GM21367 (cell line): ENCODE data around the gene ESYT1.
A peak's percentile ranks its signal among the peaks of the same experiment; 100 is the strongest.

ENCODE experiments used
- ATAC-seq: cut with Tn5 transposase; IDR thresholded peaks from one replicate; pipeline ENCODE4 v1.9.1; 2021; ENCODE audit not compliant: unreplicated experiment

ESYT1 gene

DNA sequence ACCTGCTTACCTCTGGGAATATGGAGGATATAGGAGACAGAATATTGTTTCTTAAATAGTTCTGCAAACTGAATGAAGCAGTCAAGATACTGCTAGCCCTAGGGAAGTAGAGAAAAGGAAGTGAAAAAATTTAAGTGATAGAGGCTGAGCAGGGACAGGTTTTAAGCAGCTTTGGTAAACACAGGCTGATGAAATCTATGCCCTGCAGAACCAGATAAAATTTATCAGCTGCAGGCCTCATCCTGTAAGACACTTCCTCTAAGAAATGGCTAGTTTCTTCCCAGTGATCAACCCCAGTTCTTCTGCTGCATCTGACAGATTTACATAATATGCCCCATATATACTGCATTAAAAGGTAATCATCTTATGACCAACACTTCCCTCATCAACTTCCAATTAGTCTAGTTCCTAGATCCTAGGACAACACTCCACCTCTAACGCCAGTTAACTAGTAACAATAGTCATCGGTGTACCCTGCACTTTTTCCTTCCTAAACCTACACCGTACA lies 1.3 kb upstream of the ESYT1 start:
- no peak for ATAC-seq

DNA sequence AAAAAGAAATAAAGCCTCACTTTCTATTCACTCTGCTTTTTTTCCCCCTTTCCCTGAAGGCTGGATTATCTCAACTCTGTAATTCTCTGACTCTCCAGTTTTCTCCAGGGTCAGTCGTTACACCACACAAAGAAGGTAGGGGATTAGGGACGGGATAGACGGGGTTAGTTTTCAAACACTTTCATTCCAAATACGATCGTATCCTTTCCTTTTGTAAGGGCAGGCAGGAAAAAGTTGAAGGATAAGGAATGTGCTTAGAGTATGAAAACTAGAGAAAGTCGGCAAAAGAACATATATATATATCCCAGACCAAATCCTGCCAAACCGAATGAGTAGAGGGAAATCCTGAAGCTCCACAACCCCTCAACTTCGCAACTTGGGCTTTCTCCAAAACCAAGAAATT lies 581 bp upstream of the ESYT1 start:
- ATAC-seq: no peak

DNA sequence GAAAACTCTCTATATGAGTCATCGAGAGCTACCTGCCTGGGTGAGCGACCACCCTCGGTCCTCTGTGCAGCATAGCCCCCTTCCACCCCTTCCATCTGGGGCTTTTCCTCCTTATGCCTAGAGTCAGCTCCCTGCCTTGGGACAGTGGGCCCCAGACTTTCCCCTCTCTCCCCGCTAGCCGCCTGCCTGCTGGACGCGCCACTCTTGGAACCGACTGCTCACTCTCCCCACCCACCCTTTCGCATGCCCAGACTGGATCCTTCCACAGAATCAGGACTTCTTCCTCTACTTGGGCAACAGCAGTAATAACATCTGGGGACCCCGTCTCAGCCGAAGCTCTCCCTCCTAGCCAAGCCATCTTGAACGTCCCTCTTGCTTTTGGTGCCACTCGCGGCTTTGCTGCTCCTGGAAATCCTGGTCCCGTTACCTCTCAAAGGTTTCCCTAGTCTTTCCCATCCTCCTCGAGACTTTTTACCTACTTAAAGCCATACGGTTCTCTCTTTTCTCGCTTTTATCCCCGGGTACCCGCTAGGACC lies 671 bp downstream of the ESYT1 start:
- peak; percentile 1 for ATAC-seq

DNA sequence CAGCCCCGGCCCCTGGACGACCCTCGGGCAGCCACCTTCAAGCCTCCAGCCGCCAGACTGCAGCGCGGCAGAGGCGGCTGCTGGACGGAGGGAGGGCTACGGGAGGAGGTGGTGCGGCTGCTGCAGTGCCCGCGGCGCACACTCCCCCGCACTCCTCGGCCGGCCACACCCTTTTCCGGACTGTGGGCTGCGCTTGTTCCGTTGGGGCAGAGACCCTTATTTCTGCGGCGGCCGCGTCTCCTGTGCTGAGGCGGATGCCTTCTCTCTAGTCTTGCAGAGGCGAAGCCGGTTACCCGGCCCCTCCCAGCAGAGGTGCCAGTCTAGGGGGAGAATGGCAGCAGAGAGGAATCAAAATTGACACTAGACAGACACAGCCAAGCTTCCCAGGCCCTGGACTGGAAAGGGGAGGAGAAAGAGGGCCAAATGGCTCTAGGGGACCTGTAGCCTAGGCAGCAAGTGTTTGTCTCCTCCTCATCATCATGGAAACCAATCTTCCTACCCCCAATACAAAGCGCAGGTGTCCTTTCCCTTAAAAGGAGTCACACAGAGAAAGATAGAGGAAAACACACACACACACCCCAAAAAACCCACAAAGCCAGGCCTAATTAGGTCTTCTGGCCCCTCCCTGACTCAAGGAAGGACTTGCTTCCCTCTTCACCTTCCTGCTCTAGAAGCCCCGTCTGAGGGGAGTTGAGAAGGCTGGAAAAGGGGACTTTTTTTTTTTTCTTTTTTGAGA lies 1.3 kb downstream of the ESYT1 start:
- no peak for ATAC-seq

DNA sequence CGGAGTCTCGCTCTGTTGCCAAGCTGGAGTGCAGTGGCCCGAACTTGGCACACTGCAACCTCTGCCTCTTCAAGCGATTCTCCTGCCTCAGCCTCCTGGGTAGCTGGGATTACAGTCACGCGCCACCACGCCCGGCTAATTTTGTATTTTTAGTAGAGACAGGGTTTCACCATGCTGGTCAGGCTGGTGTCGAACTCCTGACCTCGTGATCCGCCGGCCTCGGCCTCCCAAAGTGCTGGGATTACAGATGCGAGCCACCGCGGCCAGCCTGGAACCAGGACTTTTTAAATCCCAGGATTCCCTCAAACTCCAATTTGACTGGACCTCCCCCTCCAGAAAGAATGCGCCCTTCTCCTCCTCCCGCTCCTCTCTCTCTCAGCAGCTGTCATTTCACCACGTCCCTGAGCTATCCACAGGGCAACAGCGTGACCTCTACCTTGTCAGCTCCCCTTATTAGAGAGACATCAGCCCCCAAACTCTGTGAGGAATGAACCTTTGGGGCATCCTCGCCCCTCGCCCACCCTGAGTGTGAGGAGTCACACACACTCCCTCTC lies 2.0 kb downstream of the ESYT1 start:
- ATAC-seq: no peak

DNA sequence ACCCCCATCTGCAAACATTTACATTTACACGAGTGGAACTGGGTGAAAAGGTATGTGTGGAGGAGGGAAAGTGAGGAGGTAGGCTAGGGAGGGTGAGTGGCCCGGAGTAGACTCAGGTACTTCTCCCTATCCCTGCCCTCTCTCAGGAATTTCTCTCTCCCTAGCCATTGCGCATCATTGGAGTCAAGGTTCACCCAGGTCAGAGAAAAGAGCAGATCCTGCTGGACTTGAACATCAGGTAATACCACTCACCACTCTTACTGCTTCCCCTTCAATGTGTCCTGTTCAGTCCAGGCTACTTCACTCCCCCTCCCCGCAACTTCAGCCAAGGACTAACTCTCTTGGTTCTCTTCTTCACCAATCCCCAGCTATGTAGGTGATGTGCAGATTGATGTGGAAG lies 2.8 kb downstream of the ESYT1 start:
- ATAC-seq: no peak

DNA sequence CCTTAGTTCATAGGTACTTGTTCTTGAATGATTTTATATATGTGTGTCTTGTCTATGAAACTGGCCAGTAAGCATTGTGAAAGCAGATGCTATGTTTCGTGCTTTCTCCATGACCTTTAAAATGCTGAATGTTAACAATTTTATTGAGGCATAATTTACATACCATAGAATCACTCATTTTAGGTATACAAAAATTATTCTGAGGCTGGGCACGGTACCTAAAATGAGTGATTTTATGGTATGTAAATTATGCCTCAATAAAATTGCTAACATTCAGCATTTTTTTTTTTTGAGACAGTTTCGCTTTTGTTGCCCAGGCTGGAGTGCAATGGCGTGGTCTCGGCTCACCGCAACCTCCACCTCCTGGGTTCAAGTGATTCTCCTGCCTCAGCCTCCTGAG lies 6.8 kb downstream of the ESYT1 start:
- ATAC-seq: no peak

DNA sequence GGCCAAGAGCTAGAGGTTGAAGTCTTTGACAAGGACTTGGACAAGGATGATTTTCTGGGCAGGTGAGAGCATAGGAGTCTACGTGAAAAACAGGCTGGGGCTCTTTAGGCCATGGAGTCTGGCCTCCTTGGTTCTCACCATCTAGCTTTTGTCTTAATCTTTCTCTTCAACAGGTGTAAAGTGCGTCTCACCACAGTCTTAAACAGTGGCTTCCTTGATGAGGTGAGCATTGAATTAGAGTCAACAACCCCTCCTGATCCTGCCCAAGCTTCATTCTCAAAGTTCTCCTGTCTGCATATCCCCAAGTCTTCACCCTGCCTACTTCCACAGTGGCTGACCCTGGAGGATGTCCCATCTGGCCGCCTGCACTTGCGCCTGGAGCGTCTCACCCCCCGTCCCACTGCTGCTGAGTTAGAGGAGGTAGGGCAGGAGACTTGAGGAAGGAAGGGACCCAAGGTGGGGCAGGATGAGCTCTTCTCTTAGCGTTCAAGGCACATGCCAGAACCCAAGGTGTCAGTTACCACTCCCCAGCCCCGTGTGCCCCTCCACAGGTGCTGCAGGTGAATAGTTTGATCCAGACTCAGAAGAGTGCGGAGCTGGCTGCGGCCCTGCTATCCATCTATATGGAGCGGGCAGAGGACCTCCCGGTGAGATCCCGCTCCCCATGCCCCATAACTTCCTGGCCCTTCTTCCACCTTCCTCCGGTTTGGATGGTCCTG lies 9.9 kb downstream of the ESYT1 start:
- ATAC-seq: no peak

DNA sequence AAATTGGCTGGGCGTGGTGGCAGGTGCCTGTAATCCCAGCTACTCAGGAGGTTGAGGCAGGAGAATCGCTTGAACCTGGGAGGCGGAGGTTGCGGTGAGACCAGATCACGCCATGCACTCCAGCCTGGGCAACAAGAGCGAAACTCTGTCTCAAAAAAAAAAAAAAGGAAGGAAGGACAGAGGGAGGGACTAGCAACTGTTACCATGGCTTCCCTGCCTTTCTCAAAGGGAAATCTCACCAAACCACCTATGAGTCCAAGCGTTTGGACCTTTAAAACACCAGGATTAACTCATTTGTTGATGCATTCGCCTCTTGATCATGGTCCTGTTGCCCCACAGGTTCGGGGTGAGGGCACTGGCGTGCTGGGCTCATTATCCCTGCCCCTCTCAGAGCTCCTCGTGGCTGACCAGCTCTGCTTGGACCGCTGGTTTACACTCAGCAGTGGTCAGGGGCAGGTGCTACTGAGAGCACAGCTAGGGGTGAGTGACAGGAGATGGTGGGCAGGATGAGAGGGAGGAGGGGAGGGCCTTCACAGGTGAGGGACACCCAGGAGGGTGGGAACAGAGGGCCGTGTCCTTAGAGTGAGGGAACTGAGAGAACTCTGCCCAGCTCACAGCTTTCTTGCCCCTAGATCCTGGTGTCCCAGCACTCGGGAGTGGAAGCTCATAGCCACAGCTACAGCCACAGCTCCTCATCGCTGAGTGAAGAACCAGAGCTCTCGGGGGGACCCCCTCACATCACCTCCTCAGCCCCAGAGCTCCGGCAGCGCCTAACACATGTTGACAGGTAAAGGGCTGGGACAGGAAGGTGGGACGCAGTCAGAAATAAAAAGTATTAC lies 14.1 kb downstream of the ESYT1 start:
- ATAC-seq: no peak

DNA sequence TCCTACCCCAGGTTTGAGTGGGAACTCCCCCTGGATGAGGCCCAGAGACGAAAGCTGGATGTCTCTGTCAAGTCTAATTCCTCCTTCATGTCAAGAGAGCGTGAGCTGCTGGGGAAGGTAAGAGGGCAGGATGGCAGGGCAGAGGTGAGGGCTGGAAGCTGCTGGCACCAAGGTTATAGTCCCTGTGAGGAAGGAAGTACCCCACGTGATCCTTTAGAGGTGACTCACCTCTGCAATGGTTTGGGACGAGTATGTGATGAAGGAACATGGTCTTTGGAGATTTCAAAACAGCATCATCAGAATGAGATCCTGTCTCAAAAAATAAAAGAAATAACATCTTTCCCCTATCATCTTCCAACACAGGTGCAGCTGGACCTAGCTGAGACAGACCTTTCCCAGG lies 15.2 kb downstream of the ESYT1 start:
- no peak for ATAC-seq

DNA sequence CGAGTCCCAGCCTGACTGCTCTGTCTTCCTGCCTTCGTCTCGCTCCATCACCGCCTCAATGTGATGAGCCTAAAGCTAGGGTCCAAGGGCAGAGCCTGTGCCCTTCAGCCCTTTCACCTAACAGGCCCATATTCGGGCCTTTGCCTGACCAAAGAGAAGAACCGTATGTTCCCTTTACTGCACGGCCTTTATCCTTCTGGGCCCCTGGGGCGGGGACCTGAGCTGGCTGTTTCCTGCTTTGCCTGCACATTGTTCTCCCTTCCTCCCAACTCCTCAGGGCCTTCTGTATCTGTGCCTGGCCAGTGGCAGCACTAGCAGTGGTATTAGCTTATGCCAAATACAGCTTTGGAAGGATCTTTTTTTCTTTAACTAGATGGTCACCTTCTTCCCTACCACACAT lies 15.8 kb downstream of the ESYT1 start:
- no peak for ATAC-seq

DNA sequence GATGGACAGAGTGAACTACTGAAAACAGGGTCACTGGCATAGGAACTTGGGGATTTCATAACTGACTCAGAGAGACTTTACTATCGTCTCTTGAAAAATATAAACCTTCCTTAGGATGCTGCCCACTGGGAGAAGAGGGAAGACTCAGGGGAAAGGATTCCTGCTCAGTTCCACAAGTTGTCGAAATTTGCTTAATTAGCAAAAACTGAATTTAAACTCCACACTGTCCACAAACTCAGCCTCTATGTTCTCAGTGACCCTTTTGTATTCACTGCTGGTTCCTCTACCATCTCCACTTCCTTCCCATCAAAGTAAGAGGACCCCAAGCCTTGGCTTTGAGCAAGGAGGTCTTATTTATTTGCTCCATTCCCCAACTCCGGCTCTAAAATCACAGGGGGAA lies 17.1 kb downstream of the ESYT1 start:
- no peak for ATAC-seq

DNA sequence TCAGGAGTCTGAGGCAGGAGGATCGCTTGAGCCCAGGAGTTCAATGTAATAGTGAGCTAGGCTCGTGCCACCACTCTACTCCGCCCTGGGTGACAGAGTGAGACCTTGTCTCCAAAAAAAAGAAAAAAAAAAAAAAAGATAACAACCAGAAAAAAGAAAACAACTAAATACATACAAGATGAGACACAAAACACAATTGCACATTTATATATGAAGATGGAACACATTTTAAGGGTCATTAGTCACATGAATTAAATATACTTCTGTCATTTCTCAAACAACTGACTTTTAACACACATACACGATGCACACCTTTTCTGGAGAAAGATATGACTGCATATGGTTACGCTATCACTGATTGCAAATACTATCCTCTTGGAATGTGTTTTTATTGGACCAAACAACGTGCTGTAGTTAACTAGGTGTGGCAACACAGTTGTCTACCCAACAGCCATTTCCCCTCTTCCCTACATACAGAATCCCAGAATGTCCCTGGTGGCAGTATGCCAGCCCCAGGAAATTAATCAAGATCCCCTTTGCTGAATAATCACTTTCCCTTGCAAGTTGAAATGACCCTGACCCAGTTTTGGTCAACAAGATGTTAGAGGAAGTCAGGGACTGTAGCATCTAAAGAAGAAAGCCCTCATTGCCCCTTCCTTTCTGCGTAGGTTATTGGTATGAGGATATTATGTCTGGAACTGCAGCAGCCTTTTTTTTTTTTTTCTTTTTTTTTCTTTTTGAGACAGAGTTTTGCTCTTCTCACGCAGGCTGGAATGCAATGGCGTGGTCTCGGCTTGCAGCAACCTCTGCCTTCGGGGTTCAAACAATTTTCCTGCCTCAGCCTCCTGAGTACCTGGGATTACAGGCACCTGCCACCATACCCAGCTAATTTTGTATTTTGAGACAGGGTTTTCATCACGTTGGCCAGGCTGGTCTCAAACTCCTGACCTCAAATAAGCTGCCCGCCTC lies 18.7 kb downstream of the ESYT1 start:
- ATAC-seq: no peak

DNA sequence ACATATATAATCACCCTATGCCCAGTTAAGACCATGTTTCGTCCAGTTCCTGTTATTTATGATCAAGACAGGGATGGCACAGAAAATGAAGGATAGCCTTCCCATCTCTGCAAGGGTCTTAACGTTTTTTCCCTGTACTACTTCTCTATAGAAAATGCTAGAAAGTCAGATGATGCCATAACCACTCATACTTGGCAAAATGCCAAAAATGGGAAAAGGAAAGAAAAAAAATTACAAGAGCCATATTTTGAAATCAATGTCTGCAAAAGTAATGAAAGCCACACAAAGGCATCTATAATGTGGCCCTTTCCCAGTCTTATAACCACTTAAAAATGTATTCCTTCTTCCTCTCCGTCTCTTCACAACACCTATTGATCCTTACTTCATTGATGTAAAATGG lies 22.5 kb downstream of the ESYT1 start:
- ATAC-seq: no peak

DNA sequence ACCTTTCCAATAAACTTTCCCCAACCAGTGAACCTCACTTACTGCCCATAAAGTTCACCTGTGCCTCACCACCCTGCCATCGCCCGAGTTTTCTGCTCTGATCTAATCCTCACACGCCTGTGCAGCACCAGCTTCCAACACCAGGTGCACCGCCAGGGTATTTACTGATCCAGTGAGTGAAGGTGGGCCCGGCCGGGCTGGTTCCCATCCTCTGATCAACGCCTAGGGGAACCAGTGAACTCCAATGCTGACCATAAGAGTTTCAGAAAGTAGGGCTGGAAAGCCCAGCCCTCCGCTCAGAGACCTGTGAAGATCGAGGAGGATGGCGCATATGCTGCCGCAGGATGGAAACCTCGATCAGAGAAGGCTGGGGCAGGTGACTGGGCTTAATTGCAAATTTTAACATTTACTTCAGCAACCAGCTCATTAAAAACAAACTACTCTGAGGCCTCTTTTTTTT lies 23.6 kb downstream of the ESYT1 start:
- ATAC-seq: no peak

DNA sequence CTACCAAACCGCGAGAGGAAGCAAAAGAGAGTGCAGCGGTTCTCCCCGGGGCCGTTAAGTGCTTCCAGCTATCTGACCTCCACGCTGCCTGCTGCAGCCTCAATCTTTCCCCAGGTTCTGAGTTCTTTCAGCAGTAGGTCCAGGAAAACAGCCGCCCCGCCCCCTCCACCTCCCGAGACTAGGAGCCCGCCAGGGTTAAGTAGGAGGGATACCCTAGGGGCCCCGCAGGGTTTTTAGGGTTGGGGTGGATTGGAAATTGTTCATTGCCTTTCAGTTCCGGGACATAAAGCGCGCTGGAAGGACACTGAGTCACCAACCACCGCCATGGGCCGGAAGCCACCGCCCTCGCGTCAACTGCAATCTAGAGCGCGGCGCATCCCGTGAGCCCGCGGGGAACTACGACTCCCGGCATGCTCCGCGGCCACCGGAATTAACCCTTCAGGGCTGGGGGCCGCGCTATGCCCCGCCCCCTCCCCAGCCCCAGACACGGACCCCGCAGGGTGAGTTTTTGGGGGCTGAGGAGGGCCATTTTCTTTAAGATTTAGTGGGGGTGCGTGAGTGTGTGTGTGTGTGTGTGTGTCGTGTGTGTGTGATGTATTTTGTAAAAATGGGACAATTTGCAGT lies 24.2 kb downstream of the ESYT1 start, which contains the start of gene MYL6B:
MYL6B (plus strand) TSS at position 456 of the 624 bp plus-strand sequence. CDS start 1,332 bp downstream, outside the sequence.
- ATAC-seq: peak; percentile 66

DNA sequence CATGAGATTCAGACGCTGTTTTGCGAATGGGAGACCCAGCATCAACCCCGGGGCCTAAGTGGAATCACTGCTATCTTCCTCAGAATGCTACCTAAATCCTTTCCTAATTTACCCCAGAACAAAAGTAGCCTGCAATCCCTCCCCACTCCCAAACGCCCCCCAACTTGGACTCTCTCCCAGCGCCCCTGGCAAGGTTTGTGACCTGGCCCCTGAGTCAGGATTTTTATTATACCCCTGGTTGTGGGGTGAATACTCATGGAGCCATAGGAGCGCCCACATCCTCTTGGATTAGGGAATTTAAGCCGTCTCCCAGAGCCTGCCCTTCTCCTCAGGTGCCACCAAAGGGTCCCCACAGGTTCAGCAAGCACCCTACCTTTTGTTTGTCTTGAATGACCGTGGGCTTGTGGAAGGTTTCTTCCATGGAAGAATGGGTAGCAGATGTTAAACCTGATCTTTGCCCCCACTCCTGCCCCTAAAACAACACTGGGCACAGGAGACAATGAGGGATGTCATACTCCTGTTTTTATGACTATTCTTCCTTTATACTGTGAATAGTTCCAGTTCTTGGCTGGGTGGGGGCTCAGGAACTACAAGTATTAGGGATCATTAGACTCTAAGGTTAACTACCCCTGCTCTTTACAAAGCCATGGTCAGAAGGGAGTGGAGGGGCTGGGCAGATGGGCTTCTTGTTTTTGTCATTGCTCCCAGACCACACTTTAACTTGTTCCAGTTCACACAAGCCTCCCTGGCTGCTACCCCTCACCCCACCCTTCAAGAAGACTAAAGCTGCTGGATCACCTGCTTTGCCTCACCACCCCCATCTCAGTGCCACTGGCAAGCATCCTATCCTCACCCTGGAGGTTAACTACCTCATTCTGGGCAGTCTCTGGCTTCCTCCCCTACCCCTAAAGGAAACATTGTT lies 24.9 kb downstream of the ESYT1 start:
- ATAC-seq: no peak

DNA sequence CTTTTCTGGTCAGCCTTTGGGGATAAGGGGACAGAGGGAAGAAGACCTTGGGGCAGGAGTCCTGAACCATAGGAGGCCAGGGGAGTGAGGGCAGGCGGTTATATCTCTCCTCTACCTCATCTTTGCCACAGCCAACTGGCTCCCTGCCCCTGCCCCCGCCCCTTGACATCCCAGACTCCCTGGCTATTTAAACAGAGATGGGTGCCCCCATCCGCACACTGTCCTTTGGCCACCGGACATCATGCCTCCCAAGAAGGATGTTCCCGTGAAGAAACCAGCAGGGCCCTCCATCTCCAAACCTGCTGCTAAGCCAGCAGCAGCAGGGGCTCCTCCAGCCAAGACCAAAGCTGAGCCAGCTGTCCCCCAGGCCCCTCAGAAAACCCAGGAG lies 25.6 kb downstream of the ESYT1 start:
- ATAC-seq: no peak
